Right ventricle myocardium superior (tissue), 1 donor: Measurements from ENCODE around the gene MBD3L5. TPM values are rescaled to one million over a fixed set of nuclear protein-coding genes. Genes with fewer than 3 reads are reported as not detected.
A peak's percentile ranks its signal among the peaks of the same experiment; 100 is the strongest.
"Not testable (repeated sequence)": the region's sequence is repeated elsewhere in the genome, so short reads cannot be mapped to it uniquely, and the experiment has no call there.

ENCODE experiments used
- ATAC-seq: fragments of 200-7000 bp; cut with Tn5 transposase; one replicate; pipeline ENCODE4 v1.9.1; 2020; ENCODE audit warnings: mild to moderate bottlenecking; ENCODE audit not compliant: poor library complexity
- DNase-seq: peaks from one replicate; pipeline ENCODE4 v3.0.0-alpha.2; 2020
- intact Hi-C: fragments of 100-400 bp; cut with DNase I; formaldehyde crosslinking; loops from one replicate; pipeline ENCODE4 v1.11.2; 2022
- long read RNA-seq: library from polyadenylated mRNA; unstranded; transcript quantifications from one replicate; pipeline ENCODE4 v2.0.0, GENCODE V29; 2021
- total RNA-seq: library from RNA; stranded (reverse); fragmentation: NEBNext Ultra II Directional; extraction: Animal tissue kit (Norgen Biotek cat#: 25700); gene quantifications from one replicate; pipeline ENCODE4 v1.2.1, GENCODE V29; 2021
- donor health status: DM: no; HTN: yes; CAD: no; lungs with severe emphysema.

The MBD3L5 gene
- total RNA-seq, result not detected
- long read RNA-seq, result 0 reads

DNA sequence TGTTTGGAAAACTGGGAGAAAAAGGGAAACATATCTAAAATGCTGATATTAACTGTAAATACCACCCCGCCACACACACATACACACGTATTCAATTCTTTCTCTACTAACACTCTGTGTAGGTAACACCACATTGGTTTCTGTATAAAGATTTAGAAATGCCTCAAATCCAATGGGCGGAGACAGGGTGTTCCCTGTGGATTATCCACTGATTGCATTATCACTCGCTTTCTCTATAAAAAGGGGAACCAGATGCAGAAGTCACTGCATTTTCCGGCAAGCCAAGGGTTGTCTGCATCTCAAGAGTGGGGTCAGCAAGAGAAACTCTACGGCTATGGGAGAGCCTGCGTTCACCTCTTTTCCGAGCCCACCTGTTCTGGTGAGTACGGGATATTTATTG lies at the start of gene MBD3L5:
Gene MBD3L5, plus strand, starts transcription at position 301 of the 400 bp plus-strand sequence. Its CDS starts 34 bp downstream, at position 335.
- DNase-seq, intact Hi-C loops, ATAC-seq: not testable (repeated sequence)

- no peak for ATAC-seq
- intact Hi-C loops, result no loop called here
Observed at GRCh38 chr19:6983448-6983847, 46.9 kb upstream of the MBD3L5 start.

GRCh38 chr19:6987850-6988249 lies 42.5 kb upstream of the MBD3L5 start:
- no peak for ATAC-seq

More at GRCh38 chr19:6983448-6983847, 46.9 kb upstream of the MBD3L5 start:
- DNase-seq, result no peak

GRCh38 chr19:6988257-6988656 lies 42.1 kb upstream of the MBD3L5 start:
- DNase-seq, result no peak
- intact Hi-C loops, result no loop called here
- no peak for ATAC-seq

More at GRCh38 chr19:6987850-6988249, 42.5 kb upstream of the MBD3L5 start:
- DNase-seq, result no peak
- intact Hi-C loops, result no loop called here

DNA sequence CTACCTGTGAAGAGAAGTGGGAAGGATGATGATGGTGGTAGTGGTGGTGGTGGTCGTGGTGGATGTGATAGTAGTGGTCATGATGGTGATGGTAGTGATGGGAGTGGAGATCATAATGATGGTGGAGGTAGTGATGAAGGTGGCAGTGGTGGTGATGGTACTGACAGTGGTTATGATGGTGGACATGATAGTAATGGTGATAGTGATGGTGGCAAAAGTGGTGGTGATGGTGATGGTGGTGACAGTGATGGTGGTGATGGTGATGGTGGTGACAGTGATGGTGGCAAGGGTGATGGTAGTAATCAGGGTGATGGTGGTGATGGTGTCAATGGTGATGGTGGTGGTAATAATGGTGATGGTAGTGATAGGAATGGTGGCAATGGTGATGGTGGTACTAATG lies 35.3 kb upstream of the MBD3L5 start:
- ATAC-seq (no peak), DNase-seq (no peak)
- intact Hi-C loops, result no loop called here

- no peak for ATAC-seq
- no peak for DNase-seq
- intact Hi-C loops, result no loop called here
Observed at GRCh38 chr19:6996810-6997209, 33.6 kb upstream of the MBD3L5 start.

- DNase-seq (no peak), ATAC-seq (no peak)
- intact Hi-C loops, result no loop called here
Observed at GRCh38 chr19:6997679-6998445, 32.5 kb upstream of the MBD3L5 start.

DNA sequence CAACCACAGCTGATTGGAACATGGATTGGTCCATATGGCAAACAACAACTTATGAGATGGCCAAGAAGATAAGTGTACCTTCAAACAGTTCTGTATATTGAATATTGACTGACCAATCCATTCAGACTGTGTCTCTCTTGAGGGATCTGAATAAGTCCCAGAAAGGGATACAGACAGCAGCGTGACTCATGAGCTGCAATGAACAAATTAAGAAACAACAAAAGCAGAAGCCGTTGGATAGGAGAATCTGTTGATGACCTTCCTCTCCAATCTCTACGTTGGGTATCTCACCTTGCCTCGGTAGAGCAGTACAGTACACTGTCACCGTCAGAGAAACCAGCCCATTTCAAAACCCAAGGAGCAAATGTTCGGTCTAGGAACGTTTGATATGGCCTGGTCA lies 30.4 kb upstream of the MBD3L5 start:
- intact Hi-C loops, result no loop called here
- no peak for ATAC-seq

GRCh38 chr19:7000333-7000732 lies 30.0 kb upstream of the MBD3L5 start:
- DNase-seq (no peak), ATAC-seq (peak; percentile 27)
- intact Hi-C loops, result no loop called here

More for the DNA sequence above, 30.4 kb upstream of the MBD3L5 start:
- no peak for DNase-seq

DNA sequence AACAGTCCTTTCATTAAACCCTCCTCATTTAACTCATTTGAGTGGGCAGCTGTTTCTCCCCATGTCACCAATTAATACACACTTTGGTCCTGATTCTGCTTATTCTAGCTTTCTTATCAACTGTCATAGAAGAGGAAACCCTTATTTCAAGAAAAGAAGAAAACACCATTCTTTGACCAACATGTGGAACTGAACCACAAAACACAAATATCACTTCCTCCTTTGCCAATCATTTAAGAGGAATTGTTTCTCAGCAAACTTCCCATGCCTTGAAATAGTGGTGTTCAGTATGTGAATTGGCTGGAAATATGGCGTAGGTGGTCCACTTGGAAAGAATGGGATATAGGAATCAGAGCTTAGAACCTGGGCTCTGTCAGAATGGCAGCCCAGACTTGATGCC lies 29.6 kb upstream of the MBD3L5 start:
- intact Hi-C loops, result no loop called here
- no peak for DNase-seq
- no peak for ATAC-seq

- DNase-seq (no peak), ATAC-seq (no peak)
- intact Hi-C loops, result no loop called here
Observed at GRCh38 chr19:7004313-7004931, 26.0 kb upstream of the MBD3L5 start.

GRCh38 chr19:7006135-7006704 lies 24.2 kb upstream of the MBD3L5 start:
- intact Hi-C loops, result no loop called here
- ATAC-seq (no peak), DNase-seq (no peak)

- intact Hi-C loops, result no loop called here
- no peak for ATAC-seq
Observed at GRCh38 chr19:7007859-7008258, 22.5 kb upstream of the MBD3L5 start.

DNA sequence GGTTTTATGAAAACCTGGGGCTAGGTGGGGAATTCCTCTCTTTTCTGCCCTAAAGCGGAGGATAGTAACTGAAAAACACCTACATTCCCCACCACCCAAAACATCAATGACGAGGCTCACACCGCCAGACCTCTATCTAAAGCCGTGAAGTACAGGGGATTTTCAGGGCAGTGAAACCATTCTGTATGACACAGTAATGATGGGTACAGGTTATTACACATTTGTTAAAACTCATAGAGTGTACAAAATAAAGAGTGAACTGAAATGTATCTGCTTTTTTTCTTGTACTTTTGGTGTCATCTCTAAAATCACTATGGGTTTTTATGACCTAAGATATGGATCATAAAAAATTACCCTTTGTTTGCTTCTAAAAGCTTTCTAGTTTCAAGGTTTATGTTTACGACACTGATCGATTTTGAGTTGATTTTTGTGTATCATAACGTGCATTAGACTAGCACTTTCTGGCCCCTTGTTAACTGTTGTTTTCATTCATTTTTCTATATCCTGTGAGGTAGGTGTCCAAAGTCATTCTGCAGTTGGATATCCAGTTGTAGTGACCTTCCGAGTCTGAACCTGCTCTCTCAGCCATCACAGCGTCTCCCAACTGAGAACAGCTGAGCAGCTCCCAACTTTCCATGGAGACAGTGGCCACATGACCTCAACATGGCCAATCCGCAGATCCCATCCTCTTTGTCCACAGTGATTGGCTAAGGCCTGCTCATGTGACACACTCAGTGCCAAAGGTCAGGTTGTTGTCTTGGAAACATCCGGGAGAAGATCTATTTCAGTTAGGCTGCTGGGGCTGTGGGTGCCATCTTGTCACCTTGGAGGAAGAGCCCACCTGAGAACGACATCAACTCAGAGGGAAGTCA lies 19.4 kb upstream of the MBD3L5 start:
- ATAC-seq (no peak), DNase-seq (no peak)
- intact Hi-C loops, result no loop called here

More at GRCh38 chr19:7007859-7008258, 22.5 kb upstream of the MBD3L5 start:
- DNase-seq, result no peak

DNA sequence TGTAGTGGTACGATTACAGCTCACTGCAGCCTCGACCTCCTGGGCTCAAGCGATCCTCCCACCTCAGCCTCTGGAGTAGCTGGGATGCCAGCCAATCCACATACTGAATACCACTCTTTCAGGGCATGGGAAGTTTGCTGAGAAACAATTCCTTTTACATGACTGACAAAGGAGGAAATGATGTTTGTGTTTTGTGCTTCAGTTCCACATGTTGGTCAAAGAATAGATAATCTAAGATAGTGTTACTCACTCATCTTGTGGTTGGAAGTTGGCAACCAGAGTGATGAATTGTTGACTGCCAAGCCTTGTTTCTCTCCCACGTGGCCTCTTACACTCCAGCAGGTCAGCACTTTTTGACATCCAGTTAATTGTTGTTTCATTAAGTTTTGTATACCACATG lies 16.7 kb upstream of the MBD3L5 start:
- ATAC-seq (no peak), DNase-seq (no peak)
- intact Hi-C loops, result no loop called here

DNA sequence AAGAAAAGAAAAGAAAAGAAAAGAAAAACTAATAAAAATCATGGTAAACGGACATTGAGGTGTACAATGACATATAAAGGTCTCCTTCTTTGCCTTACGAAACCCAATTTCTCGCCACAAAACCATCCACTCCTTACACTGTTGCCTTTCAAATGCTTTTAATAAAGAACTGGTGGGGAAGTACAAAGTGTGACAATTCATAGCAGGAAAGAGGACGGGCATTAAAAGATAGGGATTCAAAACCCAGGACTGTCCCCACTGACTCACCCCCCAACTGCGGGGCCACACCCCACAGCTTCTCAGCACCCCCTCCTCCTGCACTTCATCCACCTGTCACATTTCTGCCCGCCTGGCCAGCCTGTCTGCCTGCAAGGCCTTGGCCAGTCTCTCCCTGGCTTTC lies 11.6 kb upstream of the MBD3L5 start:
- no peak for ATAC-seq
- no peak for DNase-seq

GRCh38 chr19:7021331-7021730 lies 9.0 kb upstream of the MBD3L5 start, which contains the start of gene MBD3L2B:
MBD3L2B (minus strand) TSS chr19:7021431; CDS start chr19:7021397, 34 bp downstream.
- ATAC-seq, DNase-seq, intact Hi-C loops: not testable (repeated sequence)

More for the DNA sequence above, 11.6 kb upstream of the MBD3L5 start:
- intact Hi-C loops, result no loop called here

- DNase-seq, ATAC-seq, intact Hi-C loops: not testable (repeated sequence)
Observed at GRCh38 chr19:7028790-7029189, 1.6 kb upstream of the MBD3L5 start.

GRCh38 chr19:7040079-7040478 lies 9.7 kb downstream of the MBD3L5 start, which contains the start of gene MBD3L4:
MBD3L4 (minus strand) TSS chr19:7040179; CDS start chr19:7040144, 35 bp downstream.
- DNase-seq, ATAC-seq, intact Hi-C loops: not testable (repeated sequence)
